Gastrocnemius medialis (tissue), 4 donors: ENCODE data around the gene GSK3B.

ENCODE experiments used
- POLR2A ChIP-seq, 2 donors: fragments of 450-650 bp; IDR thresholded peaks; one replicate each; pipeline ENCODE4 v1.6.1; 2017; ENCODE audit warnings: antibody characterized with exemption in 2 of 2, mild to moderate bottlenecking in 2 of 2, moderate library complexity in 2 of 2
- TF ChIP-seq, protein P1 (sequence below), 5 experiments: fragments of 450-650 bp in 3 of 5; fragments of 200-600 bp in 2 of 5; sonication (generic) in 2 of 5; IDR thresholded peaks in 4 of 5; conservative IDR thresholded peaks in 1 of 5; 1 replicate in 4 of 5; 2 replicates in 1 of 5; pipeline ENCODE4 v1.5.1; 2016 to 2019; ENCODE audit warnings: antibody characterized with exemption in 5 of 5, mild to moderate bottlenecking in 3 of 5, moderate library complexity in 3 of 5

DNA sequence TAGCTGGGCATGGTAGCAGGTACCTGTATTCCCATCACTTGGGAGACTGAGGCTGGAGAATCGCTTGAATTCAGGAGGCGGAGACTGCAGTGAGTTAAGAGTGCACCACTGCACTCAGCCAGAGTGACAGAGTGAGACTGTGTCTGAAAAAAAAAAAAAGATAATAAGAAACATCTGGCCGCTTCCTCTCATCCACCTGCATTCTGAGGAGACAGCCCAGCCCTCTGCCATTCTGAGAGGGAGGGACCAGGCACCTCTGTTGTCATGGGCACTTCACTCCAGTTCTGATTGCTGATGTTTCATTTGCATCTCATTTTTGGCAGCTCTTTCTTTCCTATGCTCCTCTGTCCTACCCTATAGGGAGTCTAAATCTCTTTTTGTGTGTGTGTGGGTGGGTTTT is 36.4 kb upstream of the GSK3B start:
- TF ChIP-seq, protein P1, sequence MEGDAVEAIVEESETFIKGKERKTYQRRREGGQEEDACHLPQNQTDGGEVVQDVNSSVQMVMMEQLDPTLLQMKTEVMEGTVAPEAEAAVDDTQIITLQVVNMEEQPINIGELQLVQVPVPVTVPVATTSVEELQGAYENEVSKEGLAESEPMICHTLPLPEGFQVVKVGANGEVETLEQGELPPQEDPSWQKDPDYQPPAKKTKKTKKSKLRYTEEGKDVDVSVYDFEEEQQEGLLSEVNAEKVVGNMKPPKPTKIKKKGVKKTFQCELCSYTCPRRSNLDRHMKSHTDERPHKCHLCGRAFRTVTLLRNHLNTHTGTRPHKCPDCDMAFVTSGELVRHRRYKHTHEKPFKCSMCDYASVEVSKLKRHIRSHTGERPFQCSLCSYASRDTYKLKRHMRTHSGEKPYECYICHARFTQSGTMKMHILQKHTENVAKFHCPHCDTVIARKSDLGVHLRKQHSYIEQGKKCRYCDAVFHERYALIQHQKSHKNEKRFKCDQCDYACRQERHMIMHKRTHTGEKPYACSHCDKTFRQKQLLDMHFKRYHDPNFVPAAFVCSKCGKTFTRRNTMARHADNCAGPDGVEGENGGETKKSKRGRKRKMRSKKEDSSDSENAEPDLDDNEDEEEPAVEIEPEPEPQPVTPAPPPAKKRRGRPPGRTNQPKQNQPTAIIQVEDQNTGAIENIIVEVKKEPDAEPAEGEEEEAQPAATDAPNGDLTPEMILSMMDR (IDR thresholded peaks at IDR 0.05 in 4 of 5, conservative IDR thresholded peaks at IDR 0.05 in 1 of 5): no peak
- TF ChIP-seq POLR2A (IDR thresholded peaks at IDR 0.05): no peak
